ENCODE measurements around the gene DYNLT1.
"Not testable (repeated sequence)": the region's sequence is repeated elsewhere in the genome, so short reads cannot be mapped to it uniquely, and the experiment has no call there.

Gene DYNLT1

GRCh38 chr6:158644231-158645063 is at the start of gene DYNLT1:
DYNLT1 (minus strand) TSS chr6:158644743; CDS start chr6:158644708, 35 bp downstream.
- intact Hi-C loops (cut with DNase I) = no loop called here
- peak; percentile 84 to 98 (median 89) for DNase-seq

GRCh38 chr6:158688860-158689259 is 44.3 kb upstream of the DYNLT1 start:
- no peak for DNase-seq
- intact Hi-C loops (cut with DNase I) = no loop called here

- DNase-seq = no peak
- intact Hi-C loops (cut with DNase I) = no loop called here
These were observed 43.0 kb upstream of the DYNLT1 start for GRCh38 chr6:158687506-158687905.

GRCh38 chr6:158686791-158687381 is 42.3 kb upstream of the DYNLT1 start:
- no peak for DNase-seq
- intact Hi-C loops (cut with DNase I) = no loop called here

GRCh38 chr6:158686311-158686710 is 41.8 kb upstream of the DYNLT1 start:
- DNase-seq = no peak
- intact Hi-C loops (cut with DNase I) = no loop called here

- no peak for DNase-seq
- intact Hi-C loops (cut with DNase I) = no loop called here
These were observed 40.3 kb upstream of the DYNLT1 start for GRCh38 chr6:158684745-158685324.

- intact Hi-C loops (cut with DNase I) = no loop called here
These were observed 39.8 kb upstream of the DYNLT1 start for GRCh38 chr6:158684311-158684710.

GRCh38 chr6:158680481-158680880 is 35.9 kb upstream of the DYNLT1 start:
- intact Hi-C loops (cut with DNase I) = no loop called here
- no peak for DNase-seq

More at GRCh38 chr6:158684311-158684710, 39.8 kb upstream of the DYNLT1 start:
- no peak for DNase-seq

GRCh38 chr6:158680015-158680414 is 35.5 kb upstream of the DYNLT1 start:
- no peak for DNase-seq
- intact Hi-C loops (cut with DNase I) = no loop called here

- intact Hi-C loops (cut with DNase I) = no loop called here
- no peak for DNase-seq
These were observed 33.5 kb upstream of the DYNLT1 start for GRCh38 chr6:158677906-158678578.

- DNase-seq; intact Hi-C loops (cut with DNase I): not testable (repeated sequence)
These were observed 32.6 kb upstream of the DYNLT1 start for GRCh38 chr6:158677094-158677493.

- intact Hi-C loops (cut with DNase I) = no loop called here
These were observed 30.0 kb upstream of the DYNLT1 start for GRCh38 chr6:158674342-158675131.

GRCh38 chr6:158672726-158673125 is 28.2 kb upstream of the DYNLT1 start:
- no peak for DNase-seq
- intact Hi-C loops (cut with DNase I) = no loop called here

More at GRCh38 chr6:158674342-158675131, 30.0 kb upstream of the DYNLT1 start:
- DNase-seq = no peak

- DNase-seq; intact Hi-C loops (cut with DNase I): not testable (repeated sequence)
These were observed 27.6 kb upstream of the DYNLT1 start for GRCh38 chr6:158672119-158672518.

- no peak for DNase-seq
- intact Hi-C loops (cut with DNase I) = no loop called here
These were observed 24.8 kb upstream of the DYNLT1 start for GRCh38 chr6:158669145-158670035.

- DNase-seq = no peak
- intact Hi-C loops (cut with DNase I) = no loop called here
These were observed 24.2 kb upstream of the DYNLT1 start for GRCh38 chr6:158668707-158669103.

- no peak for DNase-seq
- intact Hi-C loops (cut with DNase I) = no loop called here
These were observed 22.9 kb upstream of the DYNLT1 start for GRCh38 chr6:158667360-158667981.

GRCh38 chr6:158666628-158667359 is 22.3 kb upstream of the DYNLT1 start:
- intact Hi-C loops (cut with DNase I) = no loop called here

More at GRCh38 chr6:158666628-158667359, 22.3 kb upstream of the DYNLT1 start:
- DNase-seq = no peak

Measured in posterior cingulate gyrus (tissue), 11 donors.